Stimulated activated CD4-positive, alpha-beta T cell treated with anti-CD3 and anti-CD28 coated beads, Interleukin-4, amount 100 ng/mL, for 1 hour (primary cell): ENCODE data around the gene PRH2.

Source experiments
- DNase-seq: peaks from one replicate; pipeline ENCODE4 v3.0.0-alpha.2; 2020

The PRH2 gene

GRCh38 chr12:10965476-10965875, 36.4 kb downstream of the PRH2 start:
- DNase-seq, result no peak

GRCh38 chr12:10966314-10966713, 37.3 kb downstream of the PRH2 start:
- no peak for DNase-seq

- DNase-seq, result no peak
Observed at GRCh38 chr12:10967409-10967808, 38.4 kb downstream of the PRH2 start.

- DNase-seq, result no peak
Observed at GRCh38 chr12:10968765-10969456, 39.9 kb downstream of the PRH2 start.

GRCh38 chr12:10974965-10975364, 45.9 kb downstream of the PRH2 start:
- DNase-seq, result no peak

GRCh38 chr12:10982244-10982643, 53.2 kb downstream of the PRH2 start:
- DNase-seq, result no peak
